Measurements from ENCODE around the gene TUBB2B.
A peak's percentile ranks its signal among the peaks of the same experiment; 100 is the strongest.
"Not testable (repeated sequence)": the region's sequence is repeated elsewhere in the genome, so short reads cannot be mapped to it uniquely, and the experiment has no call there.

The TUBB2B gene

DNA sequence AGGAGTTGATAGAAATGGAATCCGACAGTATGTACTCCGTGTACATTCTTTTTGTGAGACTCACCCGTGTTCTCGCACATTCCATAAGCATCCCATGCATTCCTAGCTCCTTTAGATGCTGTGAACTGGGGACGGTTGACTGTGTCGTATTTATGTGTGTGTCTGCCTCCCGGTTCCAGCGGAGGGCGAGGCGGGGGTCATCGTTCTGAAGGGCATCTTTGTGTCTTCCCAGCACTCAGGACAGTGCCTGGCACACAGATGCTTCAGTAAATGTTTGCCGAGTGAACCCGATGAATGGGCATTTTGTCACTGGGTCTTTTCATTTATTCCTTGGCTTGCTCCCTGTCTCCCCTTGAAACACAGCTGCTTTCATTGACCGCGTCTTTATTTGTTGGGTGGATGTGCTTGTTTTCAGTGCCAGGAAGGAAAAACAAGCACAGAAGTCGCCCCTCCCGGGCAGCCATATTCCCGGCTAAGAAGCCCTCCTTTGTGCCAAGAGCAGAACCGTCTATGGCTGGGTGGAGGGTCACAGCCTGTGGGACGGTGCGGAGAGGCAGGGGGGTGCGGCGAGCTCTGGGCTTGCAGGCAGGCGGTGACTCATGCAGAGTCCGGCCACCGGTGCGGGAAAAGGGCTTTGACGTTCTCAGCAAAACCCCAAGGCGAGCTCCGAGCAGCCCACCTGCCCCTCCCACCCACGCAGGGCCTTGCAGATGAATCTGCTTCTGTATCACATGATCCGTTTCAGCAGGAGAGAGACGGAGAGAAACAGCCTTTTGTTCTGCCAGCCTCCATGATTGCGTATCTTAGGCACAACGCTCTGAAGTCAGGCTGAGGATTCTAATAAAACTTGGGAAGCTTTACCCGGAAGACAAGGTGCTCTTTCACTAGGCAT is 20.0 kb upstream of the TUBB2B start:
- DNase-seq (ENCODE audit: extremely low read depth, low read depth): peak; percentile 41
- no peak for TF ChIP-seq CTCF (IDR thresholded peaks at IDR 0.05; ENCODE audit: low read depth, low read length)

GRCh38 chr6:3245216-3245615 is 17.8 kb upstream of the TUBB2B start:
- no peak for DNase-seq (ENCODE audit: extremely low read depth, low read depth)
- TF ChIP-seq CTCF (IDR thresholded peaks at IDR 0.05; ENCODE audit: low read depth, low read length): no peak

- not testable (repeated sequence) for DNase-seq (ENCODE audit: extremely low read depth, low read depth)
Observed at GRCh38 chr6:3244832-3245161, 17.3 kb upstream of the TUBB2B start.

GRCh38 chr6:3244003-3244831 is 16.8 kb upstream of the TUBB2B start:
- DNase-seq (ENCODE audit: extremely low read depth, low read depth): no peak
- no peak for TF ChIP-seq CTCF (IDR thresholded peaks at IDR 0.05; ENCODE audit: low read depth, low read length)

DNA sequence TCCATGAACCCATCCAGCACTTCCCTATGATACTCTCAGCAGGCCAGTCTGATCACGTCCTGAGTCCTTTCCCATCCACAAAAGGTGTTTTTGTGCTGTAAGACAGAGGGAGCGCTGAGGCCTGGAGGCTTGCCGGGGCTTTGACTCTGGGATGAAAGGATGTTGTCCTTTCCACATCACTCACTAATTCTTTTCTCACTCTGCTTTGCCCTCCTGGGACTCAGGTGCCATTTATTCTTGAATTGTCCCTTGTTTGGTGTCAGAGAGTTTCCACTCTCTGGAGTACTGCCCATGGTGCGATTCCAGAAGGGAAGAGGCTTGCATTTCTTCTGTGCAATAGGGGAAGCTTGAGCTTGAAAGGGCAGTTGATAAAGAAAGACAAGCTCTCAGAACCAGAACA is 15.3 kb upstream of the TUBB2B start:
- DNase-seq (ENCODE audit: extremely low read depth, low read depth): no peak
- no peak for TF ChIP-seq CTCF (IDR thresholded peaks at IDR 0.05; ENCODE audit: low read depth, low read length)

DNA sequence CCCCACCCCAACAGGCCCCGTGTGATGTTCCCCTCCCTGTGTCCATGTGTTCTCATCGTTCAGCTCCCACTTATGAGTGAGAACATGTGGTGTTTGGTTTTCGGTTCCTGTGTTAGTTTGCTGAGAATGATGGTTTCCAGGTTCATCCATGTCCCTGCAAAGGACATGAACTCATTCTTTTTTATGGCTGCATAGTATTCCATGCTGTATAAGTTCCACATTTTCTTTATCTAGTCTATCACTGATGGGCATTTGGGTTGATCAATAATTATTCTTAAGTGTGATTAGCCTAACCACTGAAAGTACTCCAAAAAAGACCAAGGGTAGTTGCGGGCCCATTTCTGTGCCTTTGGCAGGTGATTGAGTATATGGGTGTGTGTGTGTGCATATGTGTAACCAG is 14.3 kb upstream of the TUBB2B start:
- not testable (repeated sequence) for DNase-seq (ENCODE audit: extremely low read depth, low read depth)

DNA sequence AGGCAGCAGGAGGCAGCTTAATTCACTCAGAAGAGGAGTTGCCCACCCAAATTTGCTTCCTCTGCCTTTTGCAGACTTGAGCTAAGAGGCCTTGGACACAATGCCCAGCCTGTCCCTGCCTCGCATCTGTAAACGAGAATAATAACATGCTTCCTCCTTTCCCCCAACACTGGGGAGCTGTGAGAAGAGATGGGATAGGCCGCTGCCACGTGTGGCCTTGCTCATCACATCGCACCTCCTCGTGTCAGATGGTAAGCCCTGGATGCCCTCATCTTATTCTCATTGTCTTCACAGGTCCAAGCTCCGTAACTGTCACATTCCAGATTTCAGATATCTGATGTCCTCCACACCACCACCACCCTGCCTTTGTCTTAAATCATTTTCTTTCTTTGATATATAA is 13.1 kb upstream of the TUBB2B start:
- TF ChIP-seq CTCF (IDR thresholded peaks at IDR 0.05; ENCODE audit: low read depth, low read length): no peak
- DNase-seq (ENCODE audit: extremely low read depth, low read depth): no peak

DNA sequence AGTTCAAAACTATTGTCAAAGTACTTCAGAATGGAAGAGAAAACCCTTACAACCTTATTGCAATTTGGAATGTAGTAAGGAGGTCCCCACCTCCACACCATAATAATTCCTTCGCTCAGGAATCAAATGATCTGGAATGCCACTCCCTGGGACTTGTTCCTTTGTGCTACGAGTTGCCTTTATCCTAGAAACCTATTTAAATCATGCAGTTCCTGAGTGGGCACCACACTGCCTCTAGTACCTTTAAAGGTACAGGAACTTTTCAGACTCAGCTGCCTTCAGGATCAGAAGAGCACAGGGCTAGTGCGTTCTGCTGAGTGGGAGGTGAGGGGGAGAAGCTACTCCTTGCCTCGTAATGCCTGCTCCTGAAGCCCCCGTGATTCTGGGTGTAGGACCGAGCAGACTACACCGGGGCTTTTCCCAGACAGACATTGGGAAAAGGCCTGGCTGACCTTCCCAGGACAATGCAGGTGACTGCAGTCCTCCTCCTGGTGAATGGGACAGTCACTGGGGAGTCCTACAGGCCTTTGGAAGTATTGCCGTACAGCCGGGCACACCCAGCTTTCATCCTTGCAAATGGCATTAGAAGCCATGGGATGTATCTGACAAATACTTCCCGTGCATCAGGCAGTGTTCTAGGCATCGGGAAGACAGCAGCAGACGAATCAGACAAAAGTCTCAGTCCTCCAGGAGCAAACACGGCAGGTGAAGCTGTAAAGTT is 11.8 kb upstream of the TUBB2B start:
- no peak; the same call in 1 of the 2 replicates for TF ChIP-seq CTCF (IDR thresholded peaks at IDR 0.05; ENCODE audit: low read depth, low read length)
- no peak for DNase-seq (ENCODE audit: extremely low read depth, low read depth)

Measured in AG09319 (cell line).